Hypothalamus (tissue), 51 donors: Measurements from ENCODE around the gene ANAPC16.
"Not testable (repeated sequence)": the region's sequence is repeated elsewhere in the genome, so short reads cannot be mapped to it uniquely, and the experiment has no call there.

Experiments used
- DNase-seq, 51 donors: peaks; one replicate each; lab custom pipeline; 2025; lab: John Stamatoyannopoulos, UW

Gene ANAPC16

DNA sequence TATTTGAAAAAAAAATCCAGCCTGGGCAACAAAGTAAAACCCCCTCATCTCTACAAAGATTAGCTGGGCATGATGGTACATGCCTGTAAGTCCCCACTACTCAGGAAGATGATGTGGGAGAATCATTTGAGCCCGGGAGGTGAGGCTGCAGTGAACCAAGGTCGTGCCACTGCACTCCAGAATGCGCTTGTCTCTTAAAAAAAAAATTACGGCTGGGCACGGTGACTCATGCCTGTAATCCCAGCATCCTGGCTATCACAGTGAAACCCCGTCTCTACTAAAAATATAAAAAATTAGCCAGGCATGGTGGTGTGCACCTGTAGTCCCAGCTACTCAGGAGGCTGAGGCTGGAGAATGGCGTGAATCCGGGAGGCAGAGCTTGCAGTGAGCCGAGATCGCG, 4.4 kb upstream of the ANAPC16 start:
- DNase-seq: not testable (repeated sequence)

- not testable (repeated sequence) for DNase-seq
Measured at GRCh38 chr10:72211832-72212231, 4.0 kb upstream of the ANAPC16 start.

DNA sequence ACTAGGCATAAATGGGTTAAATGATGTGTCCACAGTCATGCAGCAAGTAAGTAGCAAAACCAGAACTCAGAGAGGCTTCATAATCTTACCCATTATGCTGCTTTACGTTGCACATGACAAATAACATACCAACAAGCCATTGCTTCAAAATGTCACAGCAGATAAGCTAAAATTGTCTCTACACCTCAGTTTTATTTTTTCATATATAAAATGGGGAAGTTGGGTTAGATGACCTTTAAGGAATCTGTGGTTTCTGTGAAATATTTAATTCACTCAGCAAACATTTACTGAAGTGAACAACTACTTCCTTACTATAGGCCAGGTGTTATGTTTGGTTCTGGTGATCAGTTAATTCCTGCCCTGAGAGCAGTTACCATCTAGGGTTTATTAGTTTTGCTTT, 2.5 kb downstream of the ANAPC16 start:
- DNase-seq: no peak

DNA sequence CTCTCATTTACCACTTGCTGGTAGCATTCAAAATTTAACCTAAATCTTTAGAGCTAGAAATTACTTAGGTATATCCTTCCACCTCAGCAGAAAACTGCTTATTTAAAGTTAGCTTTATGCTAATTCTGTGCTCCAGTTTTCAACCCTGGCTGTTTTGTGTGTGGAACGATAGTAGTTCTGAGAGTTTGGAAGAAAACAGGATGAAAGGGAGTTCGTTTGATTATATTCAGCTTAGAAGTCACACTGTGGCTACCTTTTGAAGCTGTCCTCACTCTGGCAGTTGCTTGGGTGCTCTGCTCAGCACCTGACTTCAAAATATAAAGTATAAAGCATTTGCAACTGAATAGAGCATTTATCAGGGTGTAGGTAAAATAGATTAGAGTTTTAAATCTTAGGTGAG, 2.9 kb downstream of the ANAPC16 start:
- no peak for DNase-seq

- no peak for DNase-seq
Measured at GRCh38 chr10:72219235-72219814, 3.5 kb downstream of the ANAPC16 start.

- no peak for DNase-seq
Measured at GRCh38 chr10:72220637-72221036, 4.8 kb downstream of the ANAPC16 start.

DNA sequence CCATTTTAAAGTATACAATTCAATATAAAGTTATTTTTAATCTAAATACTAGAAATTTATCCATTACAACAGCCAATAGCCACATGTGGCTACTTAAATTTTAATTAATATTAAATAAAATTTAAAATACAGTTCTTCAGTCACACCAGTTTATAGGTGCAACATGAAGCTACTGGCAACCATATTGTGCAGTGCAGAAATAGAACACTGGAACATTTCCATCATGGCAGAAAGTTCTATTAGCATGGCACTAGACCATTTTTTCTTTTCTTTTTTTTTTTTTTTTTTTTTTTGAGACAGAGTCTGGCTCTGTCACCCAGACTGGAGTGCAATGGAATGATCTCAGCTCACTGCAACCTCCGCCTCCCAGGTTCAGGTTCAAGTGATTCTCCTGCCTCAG, 5.5 kb downstream of the ANAPC16 start:
- no peak for DNase-seq

DNA sequence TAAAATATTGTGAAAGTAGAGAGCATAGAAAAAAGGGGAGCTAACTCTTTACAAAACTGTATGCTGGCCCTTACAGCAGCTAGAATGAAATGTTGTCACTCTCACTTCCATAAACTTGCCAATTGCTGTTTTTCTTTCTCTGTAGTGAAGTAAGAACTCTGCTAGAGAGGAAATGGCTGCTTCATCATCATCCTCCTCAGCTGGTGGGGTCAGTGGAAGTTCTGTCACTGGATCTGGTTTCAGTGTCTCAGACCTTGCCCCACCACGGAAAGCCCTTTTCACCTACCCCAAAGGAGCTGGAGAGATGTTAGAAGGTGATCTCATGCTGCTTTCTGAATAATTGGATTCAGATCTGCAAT, 7.9 kb downstream of the ANAPC16 start:
- DNase-seq: no peak

GRCh38 chr10:72224191-72224590, 8.4 kb downstream of the ANAPC16 start:
- DNase-seq: not testable (repeated sequence)

GRCh38 chr10:72226418-72227027, 10.7 kb downstream of the ANAPC16 start:
- DNase-seq: no peak

- DNase-seq: no peak
Measured at GRCh38 chr10:72227826-72228225, 12.0 kb downstream of the ANAPC16 start.

GRCh38 chr10:72228318-72228751, 12.5 kb downstream of the ANAPC16 start:
- DNase-seq: no peak

GRCh38 chr10:72229261-72230251, 13.7 kb downstream of the ANAPC16 start:
- no peak for DNase-seq

- no peak for DNase-seq
Measured at GRCh38 chr10:72233621-72234020, 17.8 kb downstream of the ANAPC16 start.

DNA sequence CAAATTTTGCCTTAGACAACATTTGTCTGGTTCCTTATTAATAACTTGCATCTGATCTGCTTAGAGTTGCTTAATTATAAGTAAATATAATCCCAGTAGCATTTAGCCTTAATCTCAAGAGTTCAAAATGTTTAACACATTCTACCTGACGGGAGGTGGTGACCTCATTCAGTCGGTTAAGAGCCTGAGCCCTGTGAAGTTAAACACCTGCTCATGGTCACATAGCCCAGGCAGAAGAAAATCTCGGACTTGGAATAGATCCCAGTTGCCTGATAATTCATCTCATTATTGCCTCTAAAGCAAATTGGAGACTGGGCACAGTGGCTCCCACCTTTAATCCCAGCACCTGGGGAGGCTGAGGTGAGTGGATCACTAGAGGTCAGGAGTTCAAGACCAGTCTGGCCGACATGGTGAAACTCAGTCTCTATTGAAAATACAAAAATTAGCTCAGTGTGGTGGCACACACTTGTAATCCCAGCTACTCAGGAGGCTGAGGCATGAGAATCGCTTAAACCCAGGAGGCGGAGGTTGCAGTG, 18.8 kb downstream of the ANAPC16 start:
- no peak for DNase-seq

- DNase-seq: no peak
Measured at GRCh38 chr10:72235544-72236279, 19.9 kb downstream of the ANAPC16 start.

DNA sequence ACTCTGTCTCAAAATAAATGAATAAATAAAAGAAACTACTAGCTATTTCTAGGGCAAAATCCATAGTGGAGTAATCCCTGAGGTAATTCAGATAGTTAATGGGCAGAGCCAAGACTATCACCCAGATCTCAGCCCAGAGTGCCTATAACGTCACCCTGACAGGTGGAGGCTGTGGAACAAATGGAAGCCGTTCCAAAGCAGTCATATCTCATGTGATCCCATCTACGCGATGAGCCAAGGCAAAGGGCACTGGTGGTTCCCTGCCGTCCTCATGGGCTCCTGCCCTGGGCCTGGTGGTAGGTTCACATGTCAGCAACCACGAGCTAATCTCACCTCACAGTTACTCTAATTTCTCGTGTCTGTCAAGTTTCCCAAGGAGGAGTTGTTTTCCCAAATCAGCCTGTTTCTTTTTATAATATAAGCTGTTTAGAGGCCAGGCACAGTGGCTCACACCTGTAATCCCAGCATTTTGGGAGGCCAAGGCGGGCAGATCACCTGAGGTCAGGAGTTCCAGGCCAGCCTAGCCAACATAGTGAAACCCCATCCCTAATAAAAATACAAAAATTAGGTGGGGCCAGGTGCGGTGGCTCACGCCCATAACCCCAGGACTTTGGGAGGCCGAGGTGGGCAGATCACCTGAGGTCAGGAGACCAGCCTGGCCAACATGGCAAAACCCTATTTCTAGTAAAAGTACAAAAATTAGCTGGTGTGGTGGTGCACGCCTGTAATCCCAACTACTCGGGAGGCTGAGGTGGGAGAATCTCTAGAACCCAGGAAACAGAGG, 22.8 kb downstream of the ANAPC16 start:
- no peak for DNase-seq

DNA sequence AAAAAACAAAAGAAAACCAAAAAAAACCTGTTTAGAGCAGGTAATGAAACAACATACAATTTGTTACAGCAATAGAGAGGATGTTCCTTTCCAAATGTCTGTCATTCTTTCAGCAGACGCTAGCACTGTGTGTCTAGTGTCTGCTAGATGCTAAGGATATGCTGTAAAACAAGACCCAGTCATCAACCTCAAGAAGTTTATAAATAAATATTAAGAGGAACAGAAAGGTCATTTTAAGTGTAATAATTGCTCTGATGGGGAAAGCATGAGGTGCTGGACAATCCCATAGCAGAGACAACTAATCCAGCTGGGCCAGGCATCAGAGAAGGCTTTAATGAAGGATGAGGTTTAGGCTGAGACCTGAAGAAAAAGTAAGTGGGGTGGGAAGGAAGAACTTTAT, 23.6 kb downstream of the ANAPC16 start:
- no peak for DNase-seq

GRCh38 chr10:72240371-72240770, 24.6 kb downstream of the ANAPC16 start:
- DNase-seq: no peak

- DNase-seq: no peak
Measured at GRCh38 chr10:72241691-72242252, 26.0 kb downstream of the ANAPC16 start.
